WI38 (cell line): Measurements from ENCODE around the gene UST.

ENCODE experiments used
- H3K4me3 ChIP-seq: 2 replicates; pipeline ENCODE4 v1.5.1; 2011; ENCODE audit warnings: low read depth, mild to moderate bottlenecking, control low read depth, low read length
- TF ChIP-seq, protein P1 (sequence below): IDR thresholded peaks from 2 replicates; pipeline ENCODE4 v1.5.1; 2012; ENCODE audit warnings: low read depth, mild to moderate bottlenecking, control low read depth, low read length

Gene UST

DNA sequence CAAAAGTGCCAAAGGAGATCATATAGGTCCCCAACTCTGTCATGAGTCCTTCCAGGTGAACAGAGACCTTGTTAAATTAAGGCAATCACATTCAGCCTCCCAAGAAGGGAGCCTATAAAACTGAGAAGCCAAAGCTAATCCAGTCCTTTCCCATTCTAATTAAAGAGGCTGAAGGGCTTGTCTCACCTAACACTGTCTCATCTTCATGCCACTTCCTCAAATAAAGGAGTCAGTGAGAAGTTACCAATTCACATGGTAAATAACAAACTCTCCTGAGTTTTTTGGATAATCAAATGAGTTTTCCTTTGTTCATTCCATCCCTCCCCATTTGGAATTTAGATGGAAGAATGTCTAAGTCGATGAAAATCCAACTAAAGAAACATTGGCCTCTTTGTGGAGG is 242.8 kb downstream of the UST start:
- no peak overlapping the region for H3K4me3 ChIP-seq

DNA sequence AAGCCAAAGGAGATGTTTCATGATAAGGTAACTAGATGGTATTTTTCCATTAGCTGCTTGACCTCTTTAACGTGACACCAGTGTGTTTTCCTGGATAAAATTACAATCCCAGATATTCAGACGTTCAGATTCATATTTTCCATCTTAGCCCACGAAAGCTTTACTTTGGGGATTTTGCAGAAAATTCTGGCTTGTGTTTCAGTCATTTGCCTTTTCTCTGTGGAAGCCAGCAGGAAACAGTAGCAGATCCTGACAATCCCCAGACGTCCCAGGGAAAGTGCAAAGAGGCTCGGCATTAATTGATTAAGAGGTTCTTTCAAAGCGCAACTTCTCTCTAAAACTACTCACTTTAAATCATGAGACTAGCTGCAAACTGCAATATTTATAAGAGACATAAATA is 243.6 kb downstream of the UST start:
- no peak overlapping the region for H3K4me3 ChIP-seq
- TF ChIP-seq, protein P1, sequence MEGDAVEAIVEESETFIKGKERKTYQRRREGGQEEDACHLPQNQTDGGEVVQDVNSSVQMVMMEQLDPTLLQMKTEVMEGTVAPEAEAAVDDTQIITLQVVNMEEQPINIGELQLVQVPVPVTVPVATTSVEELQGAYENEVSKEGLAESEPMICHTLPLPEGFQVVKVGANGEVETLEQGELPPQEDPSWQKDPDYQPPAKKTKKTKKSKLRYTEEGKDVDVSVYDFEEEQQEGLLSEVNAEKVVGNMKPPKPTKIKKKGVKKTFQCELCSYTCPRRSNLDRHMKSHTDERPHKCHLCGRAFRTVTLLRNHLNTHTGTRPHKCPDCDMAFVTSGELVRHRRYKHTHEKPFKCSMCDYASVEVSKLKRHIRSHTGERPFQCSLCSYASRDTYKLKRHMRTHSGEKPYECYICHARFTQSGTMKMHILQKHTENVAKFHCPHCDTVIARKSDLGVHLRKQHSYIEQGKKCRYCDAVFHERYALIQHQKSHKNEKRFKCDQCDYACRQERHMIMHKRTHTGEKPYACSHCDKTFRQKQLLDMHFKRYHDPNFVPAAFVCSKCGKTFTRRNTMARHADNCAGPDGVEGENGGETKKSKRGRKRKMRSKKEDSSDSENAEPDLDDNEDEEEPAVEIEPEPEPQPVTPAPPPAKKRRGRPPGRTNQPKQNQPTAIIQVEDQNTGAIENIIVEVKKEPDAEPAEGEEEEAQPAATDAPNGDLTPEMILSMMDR, result no peak

More for the DNA sequence above, 242.8 kb downstream of the UST start:
- TF ChIP-seq, protein P1, result no peak

DNA sequence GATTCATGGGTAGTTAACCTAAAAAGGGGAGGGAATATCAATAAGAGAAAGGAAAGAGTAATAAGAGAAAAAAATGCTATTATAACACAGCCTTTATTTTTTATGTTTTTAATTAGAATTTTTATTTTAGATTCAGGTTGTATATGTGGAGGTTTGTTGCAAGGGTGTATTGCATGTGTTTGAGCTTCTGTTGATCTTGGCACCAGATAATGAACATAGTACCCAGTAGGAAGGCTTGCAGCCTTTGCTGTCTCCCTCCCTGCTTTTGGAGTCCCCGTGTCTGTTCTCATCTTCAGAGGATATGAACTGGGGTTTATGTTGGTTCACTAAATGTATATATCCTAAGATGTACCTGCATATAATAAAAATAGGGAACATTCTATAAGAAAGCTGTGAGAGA is 250.0 kb downstream of the UST start:
- TF ChIP-seq, protein P1, result no peak

DNA sequence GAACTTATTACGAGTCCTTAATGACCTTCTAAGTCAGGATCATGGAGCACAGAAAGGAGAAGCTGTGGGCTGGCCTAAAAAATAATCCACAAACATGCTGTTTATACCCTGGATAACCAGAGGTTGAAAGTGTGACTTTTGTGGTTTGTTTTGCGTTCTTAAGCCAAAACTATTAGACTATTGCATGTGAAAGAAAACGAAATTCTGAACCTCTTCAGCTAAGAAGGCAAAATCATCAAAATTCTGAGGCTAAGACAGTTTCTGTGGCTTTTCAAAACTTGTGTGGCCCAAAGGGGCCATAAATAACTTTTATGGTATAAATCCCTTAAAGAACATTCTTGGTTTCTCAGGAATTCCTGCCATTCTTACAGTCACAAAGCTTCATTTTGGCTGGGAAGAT is 251.0 kb downstream of the UST start:
- no peak overlapping the region for H3K4me3 ChIP-seq
- TF ChIP-seq, protein P1, result no peak

More for the DNA sequence above, 250.0 kb downstream of the UST start:
- no peak overlapping the region for H3K4me3 ChIP-seq

DNA sequence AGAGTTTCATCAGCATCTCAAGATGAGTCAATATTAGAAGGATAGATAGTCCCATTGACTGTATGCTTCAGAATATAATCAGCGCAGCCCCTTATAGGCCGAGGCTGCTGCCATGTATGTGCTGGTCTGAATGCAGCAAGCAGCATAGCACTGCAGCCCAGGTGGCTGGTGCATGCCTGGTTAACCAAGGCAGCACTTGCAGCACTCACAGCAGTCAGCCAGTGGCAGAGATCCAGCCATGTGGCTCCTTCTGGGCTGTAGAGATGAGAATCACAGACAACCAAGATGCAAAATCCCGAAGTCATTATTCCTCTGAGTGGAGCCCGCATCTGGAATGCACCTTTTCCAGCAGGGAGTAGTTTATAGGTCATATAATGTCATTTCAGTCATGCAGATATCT is 251.9 kb downstream of the UST start:
- H3K4me3 ChIP-seq, result no peak overlapping the region
- TF ChIP-seq, protein P1, result no peak

DNA sequence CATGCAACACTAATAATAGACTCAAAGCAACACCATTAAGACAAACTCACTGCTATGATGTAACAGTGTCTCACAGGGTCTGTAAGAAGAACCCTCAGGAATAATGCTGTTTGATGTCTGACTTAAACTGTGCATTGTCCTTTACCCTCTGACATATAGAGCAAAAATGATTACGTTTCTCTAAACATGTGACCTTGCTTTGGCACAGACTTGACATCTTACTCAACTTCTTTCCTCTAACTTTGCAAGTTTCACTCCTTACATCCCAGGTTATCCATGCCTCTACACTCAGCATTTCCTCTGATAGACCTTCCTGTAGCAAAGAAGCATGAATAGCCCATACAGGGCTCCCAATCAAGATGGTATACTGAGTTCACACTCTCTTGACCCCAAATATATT is 252.7 kb downstream of the UST start:
- TF ChIP-seq, protein P1, result no peak
- 0 out of 2 replicates have a peak overlapping the region, but pooled peaks have one; percentile 5 for H3K4me3 ChIP-seq

DNA sequence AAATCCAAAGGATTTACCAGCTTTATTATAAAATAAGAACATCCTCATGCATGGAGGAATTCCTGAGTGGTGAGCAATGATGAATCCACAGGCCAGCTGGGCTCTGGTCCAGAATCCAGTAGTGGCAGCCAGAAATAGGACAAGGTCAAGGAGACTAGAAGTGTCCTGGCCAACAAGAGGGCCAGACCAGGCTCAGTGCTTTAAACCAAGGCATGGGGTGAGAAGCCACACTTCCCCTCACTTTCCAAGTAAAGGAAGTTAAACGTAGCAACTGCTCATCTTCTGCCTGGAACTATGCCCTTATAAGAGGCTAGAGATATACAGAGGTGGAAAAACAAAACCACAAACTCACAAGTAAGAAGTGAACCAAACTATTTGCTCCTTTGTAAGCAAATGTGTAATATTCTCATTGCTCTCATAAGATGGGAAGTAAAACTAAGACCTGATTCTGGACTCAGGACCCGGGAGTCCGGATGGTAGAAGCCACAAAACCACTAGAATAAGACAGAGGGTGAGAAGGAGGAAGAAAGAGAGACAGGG is 253.2 kb downstream of the UST start:
- no peak overlapping the region for H3K4me3 ChIP-seq

More for the DNA sequence above, 253.2 kb downstream of the UST start:
- TF ChIP-seq, protein P1, result no peak
